ENCODE results near the gene MRPL18.
A peak's percentile ranks its signal among the peaks of the same experiment; 100 is the strongest.

Gene MRPL18

GRCh38 chr6:159832946-159833345 is 42.7 kb downstream of the MRPL18 start:
- DNase-seq (ENCODE audit: low read depth), result no peak
- TF ChIP-seq CTCF (conservative IDR thresholded peaks at IDR 0.05; ENCODE audit: control insufficient read depth, insufficient read depth, low read depth, low read length), result no peak
- H3K4me3 ChIP-seq (ENCODE audit: control insufficient read depth, low read depth, low read length), result no peak overlapping the region

- DNase-seq (ENCODE audit: low read depth), result peak; percentile 58
- no peak overlapping the region for H3K4me3 ChIP-seq (ENCODE audit: control insufficient read depth, low read depth, low read length)
- peak; percentile 17 for TF ChIP-seq CTCF (conservative IDR thresholded peaks at IDR 0.05; ENCODE audit: control insufficient read depth, insufficient read depth, low read depth, low read length)
Observed at GRCh38 chr6:159833556-159833955, 43.3 kb downstream of the MRPL18 start.

GRCh38 chr6:159833997-159834603 is 43.8 kb downstream of the MRPL18 start:
- TF ChIP-seq CTCF (conservative IDR thresholded peaks at IDR 0.05; ENCODE audit: control insufficient read depth, insufficient read depth, low read depth, low read length), result no peak
- no peak for DNase-seq (ENCODE audit: low read depth)
- no peak overlapping the region for H3K4me3 ChIP-seq (ENCODE audit: control insufficient read depth, low read depth, low read length)

GRCh38 chr6:159836718-159837490 is 46.6 kb downstream of the MRPL18 start:
- peak overlapping the region; percentile 7 for H3K4me3 ChIP-seq (ENCODE audit: control insufficient read depth, low read depth, low read length)
- peak; percentile 3 for DNase-seq (ENCODE audit: low read depth)
- TF ChIP-seq CTCF (conservative IDR thresholded peaks at IDR 0.05; ENCODE audit: control insufficient read depth, insufficient read depth, low read depth, low read length), result no peak

GRCh38 chr6:159837511-159837910 is 47.2 kb downstream of the MRPL18 start:
- TF ChIP-seq CTCF (conservative IDR thresholded peaks at IDR 0.05; ENCODE audit: control insufficient read depth, insufficient read depth, low read depth, low read length), result no peak
- no peak overlapping the region for H3K4me3 ChIP-seq (ENCODE audit: control insufficient read depth, low read depth, low read length)
- no peak for DNase-seq (ENCODE audit: low read depth)

- no peak for DNase-seq (ENCODE audit: low read depth)
- no peak overlapping the region for H3K4me3 ChIP-seq (ENCODE audit: control insufficient read depth, low read depth, low read length)
- no peak for TF ChIP-seq CTCF (conservative IDR thresholded peaks at IDR 0.05; ENCODE audit: control insufficient read depth, insufficient read depth, low read depth, low read length)
Observed at GRCh38 chr6:159838020-159838744, 47.9 kb downstream of the MRPL18 start.

Data from fibroblast of mammary gland (primary cell).